COLO829 (cell line): Measurements from ENCODE around the gene RAPGEF4.
A peak's percentile ranks its signal among the peaks of the same experiment; 100 is the strongest.

ENCODE experiments used
- DNase-seq: peaks from one replicate; pipeline ENCODE4 v3.0.0; 2012; ENCODE audit warnings: low spot score

The RAPGEF4 gene

DNA sequence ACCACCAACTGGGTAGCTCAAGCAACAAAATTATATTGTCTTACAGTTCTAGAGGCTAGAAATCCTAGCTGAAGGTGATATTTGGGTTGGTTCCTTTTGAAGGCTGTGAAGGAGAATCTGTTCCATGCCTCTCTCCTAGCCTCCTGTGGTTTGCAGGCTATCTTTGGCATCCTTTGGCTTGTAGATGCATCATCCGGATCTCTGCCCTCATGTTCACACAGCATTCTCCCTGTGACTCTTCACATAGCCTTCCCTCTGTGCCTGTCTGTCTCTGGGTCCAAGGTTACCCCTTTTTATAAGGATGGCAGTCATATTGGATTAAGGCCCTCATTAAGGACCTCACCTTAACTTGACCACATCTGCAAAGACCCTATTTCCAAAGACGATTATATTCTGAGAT, 261.4 kb downstream of the RAPGEF4 start:
- DNase-seq = no peak

DNA sequence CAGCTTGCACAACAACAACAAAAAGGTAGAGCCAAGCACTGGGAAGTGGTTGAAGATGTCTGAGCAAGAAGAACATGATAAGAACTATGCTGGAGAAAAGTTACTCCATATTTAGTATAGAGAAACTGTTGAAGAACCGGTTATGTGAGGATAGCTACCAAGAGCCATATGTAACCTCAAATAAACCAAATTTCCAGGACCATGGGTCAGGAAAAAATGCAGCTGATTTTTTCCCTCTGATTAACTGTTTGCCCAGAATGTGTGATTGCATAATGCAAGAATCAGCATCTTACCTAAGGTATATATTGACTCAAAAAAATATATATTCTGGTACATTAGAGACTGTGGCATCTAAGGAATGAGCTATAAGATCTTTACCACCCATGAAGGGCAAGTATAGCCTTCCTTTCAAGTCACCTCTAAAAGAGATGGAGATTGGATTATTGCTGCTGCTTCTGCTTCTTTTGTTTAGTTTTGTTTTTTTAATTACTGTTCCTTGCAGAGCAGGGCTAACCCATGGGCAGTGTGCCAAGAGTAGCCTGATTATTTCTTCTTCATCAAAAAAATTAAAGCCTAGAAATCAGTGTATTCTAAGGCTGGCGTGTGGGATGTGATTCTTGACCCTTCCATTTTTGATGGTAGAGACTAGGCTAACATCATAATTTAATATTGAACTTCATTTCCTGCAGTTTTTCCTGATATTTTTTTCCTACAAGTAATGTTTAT, 263.1 kb downstream of the RAPGEF4 start:
- no peak for DNase-seq

DNA sequence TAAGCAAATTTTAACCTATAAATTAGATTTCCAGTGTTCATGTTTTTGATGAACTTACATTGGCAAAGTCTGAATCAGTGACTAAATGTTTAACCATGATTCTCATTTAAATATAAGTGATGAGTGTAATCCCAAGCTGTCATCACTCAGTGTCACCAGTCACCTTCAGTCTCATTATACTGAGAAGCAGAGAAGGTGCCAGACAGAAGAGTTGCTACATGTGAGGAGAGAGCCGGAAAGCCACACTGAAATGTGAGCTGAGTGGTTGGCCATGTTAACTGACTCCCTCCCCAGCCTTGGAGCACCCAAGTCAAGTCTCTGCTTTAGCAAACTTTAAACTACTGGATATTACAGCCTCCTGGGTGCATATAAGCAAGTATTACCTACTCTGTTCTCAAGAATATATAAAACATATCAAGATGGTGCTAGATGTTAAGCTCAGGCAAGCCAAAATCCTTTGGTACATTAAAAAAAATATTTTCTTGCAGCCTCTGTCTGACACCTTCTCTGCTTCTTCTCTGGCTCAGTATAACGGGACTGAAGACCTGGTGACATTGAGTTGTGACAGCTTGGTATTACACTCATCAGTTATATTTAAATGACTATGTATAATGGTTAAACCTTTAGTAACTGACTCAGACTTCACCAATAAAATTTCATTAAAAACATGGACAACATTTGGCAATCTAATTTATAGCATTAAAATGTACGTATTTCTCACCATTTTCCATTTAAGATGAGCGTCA, 264.2 kb downstream of the RAPGEF4 start:
- no peak for DNase-seq

DNA sequence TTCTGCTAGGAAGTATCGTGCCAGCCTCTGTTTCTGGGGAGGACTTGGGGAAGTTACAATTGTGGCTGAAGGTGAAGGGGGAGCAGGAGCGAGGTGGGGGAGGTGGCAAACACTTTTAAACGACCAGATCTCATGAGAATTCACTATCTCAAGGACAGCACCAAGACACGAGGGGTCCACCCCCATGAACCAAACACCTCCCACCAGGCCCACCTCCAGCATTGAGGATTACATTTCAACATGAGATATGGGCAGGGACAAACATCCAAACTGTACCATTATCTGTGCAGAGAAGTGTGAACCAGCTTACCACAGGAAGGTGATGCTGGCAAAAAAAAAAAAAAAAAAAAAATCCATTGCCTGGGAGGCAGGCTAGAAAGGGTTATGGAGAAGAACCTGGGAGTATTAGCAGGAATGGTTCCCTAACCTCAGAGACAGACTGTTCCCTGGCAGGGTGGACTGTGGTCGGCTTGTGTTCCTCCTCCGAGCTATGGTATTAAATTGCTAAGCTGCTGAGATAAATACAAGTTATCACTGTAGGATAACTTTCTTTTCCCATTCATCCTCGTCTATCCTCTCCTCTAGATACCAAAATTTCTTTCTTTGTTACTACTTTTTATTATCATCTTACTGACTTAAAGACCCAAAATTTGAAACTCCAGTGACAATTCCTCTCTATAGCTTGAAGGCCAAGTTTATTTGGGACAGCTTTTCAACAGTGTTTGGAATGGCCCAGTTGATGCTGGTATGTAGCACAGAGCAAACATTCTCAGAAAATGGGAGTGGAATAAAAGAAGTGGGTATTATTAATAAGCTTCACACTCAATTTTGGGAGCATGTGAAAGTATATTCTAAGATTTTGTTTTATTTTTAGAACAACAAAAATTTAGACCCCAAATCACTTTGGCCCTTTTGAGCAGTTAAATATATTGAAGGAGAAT, 266.3 kb downstream of the RAPGEF4 start:
- no peak for DNase-seq

DNA sequence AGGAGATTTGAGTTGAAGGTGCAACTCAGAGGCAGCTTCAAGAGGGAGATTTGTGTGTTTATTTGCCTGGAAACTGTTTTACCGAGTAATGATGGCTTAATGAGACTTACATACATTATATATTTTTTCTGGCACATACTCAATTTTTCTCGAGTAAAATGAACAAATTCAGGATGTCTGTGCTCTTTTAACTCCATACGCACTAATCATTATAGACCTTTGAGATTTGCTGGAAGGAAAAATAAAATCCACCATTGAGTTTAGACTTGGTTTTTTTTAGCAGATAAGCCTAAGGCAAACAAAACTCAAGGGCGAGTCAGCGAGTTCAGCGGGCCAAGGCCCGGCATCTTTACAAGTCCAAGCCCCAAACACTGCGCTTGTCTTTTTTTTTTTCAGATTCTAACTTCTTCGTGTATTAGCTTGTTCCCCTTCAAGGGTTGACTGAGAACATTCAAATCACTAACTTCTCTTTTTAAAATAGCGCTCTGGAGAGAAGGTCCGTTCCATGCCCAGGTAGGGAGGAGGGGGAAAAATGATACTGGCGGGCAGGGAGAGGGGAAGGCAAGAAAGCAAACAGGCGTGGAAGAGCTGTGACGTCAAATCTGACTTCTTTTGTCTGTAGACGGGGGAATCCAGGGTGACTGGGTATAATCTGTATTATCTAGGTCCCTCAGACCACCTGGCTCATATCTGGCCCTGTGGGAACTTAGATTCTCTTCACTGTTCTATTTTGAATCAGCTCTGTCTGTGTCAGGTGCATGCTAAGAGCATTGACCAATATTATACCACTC, 267.3 kb downstream of the RAPGEF4 start:
- DNase-seq = no peak

DNA sequence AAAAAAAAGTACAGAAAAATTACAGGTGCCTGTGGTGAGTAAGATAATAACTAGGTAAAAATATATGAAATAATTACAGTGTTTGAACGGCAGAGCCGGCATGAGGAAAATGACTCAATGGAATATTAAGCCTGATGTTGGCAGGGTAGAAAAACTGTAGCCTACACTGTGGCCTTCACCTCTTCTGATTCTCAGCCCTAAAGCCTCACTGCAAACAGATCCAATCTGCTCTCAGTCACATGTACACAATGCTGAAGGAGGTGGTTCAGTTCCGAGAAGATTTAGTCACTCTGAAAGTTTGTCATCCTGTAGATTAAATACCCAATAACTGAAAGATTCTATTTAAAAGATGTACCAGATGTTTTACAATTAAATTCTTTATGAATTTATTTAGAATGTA, 273.1 kb downstream of the RAPGEF4 start:
- no peak for DNase-seq

DNA sequence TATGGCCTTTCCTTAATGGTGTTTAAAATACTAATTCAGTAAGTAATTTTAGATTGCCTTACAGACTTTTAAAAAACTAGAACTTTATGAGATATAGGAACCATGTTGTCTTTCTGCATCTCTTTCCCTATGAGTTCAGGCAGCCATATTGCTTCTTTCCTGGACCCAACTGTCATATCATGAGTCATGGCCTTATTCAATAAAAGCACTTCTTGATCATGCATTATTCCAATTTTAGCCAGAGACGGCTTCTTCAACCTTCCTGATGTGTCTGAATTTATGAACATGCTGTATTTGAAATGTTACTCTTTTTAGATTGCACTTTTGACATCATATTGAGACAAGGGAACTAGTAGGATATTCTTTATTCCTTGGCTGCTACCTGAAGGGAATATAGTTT, 274.6 kb downstream of the RAPGEF4 start:
- no peak for DNase-seq

DNA sequence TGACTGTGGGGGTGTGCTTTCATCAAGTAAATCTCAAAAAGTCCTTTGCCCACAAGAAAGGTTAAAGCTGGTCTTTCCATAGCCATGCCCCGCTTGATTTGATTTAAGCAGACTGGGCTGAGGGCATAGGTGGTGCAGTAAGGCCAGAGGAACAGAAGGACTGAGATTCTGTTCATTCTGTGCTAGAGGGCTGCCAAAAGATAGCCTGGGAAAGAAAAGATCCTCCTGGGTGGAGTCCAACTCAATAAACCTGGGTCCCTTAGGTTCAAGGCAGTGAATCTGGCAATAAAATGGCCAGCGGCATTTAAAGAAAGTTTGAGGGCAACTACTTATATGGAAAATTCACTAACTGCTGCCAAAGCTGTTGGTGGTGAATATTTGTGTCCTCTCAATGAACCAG, 280.8 kb downstream of the RAPGEF4 start:
- DNase-seq = no peak

DNA sequence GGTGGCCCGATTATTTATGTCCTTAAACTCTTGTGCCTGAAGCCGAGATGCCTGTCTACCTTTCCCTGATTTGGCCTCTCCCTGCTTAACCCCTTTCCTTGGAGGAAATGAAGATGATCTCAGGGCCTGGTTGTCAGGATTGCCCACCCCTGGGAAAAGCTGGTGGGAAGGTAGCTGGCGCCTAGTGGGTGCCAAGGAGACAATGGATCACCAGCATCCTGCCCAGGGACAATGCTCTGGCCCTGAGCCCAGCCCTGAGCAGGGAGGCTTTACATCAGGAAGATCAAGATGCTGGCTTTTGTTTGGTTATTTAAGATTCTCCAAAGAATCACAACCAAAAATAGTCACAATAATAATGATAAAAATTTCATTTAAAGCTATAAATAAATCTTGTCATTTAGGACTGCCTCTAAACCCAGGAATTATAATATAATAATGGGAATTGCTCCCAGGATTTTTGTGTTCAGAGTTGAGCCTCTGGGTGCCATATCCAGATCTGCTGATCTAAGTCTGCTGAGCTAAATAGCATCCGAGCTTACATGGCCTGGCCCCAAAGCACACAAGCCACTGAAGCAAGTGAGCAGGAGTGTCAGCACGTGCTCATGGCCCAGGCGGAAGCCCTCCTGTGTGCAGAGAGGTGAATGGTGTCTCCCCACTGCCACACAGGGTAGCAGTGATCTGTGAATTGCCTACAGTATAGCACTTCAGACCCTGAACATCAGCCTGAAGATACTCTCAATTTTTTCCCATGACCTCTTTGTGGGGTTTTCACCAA, 282.2 kb downstream of the RAPGEF4 start:
- no peak for DNase-seq

DNA sequence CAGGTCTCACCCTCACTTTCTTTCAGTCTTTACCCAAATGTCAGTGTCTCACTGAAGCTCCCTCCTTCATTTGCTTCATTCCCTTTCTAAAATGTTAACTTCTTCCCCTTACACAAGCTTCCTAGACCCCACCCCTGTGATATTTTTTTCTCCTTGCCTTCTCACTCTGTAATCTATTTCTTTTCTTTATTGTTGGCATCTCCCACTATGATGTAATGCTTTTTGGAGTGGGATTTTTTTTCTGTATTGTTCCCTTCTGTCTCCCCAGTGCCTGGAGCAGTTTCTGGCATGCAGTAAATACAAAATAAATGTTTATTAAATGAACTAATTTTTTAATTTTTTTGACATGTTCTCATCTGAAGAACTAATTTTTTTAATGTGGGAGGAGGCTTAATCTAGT, 284.1 kb downstream of the RAPGEF4 start:
- DNase-seq = no peak

DNA sequence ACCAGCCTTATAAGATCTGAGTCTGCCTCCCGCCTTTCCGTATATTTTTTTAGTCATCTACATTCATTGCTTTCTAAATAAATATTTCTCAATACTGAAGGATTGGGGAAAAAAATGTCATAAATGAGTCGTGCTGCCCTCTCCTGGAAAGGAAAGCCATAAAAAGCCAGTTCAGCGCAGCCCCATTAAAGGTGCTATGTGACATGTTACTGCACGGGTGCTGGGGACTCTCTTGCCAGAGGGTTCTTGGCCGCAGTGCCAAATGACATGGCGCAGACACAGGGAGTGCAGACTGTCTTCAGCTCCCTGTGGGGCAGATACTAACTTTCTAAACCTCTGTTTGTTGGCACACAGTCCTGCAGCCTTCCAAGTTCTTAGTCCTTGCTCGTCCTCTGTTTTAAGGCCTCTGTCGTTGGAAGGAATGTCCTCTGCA, 286.3 kb downstream of the RAPGEF4 start:
- DNase-seq = peak; percentile 19

DNA sequence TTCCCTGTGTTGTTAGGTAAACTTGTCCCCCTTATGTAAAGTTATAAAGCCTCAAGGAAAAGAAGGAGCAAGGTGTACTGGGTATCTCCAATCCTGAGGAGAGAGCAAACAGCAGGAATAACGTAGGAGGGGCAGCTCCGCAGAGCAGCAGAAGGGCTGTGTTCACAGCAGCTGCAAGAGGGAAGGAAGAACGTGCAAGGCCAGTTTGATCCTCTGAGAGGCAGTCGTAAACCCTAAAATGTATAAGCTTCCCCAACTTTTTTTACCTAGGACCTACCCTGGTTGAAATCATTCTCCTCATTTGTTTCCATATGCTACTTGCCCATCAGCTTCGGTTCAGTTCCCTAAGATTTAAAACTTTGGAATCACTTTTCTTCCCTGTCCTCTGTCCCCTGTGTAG, 288.1 kb downstream of the RAPGEF4 start:
- no peak for DNase-seq

DNA sequence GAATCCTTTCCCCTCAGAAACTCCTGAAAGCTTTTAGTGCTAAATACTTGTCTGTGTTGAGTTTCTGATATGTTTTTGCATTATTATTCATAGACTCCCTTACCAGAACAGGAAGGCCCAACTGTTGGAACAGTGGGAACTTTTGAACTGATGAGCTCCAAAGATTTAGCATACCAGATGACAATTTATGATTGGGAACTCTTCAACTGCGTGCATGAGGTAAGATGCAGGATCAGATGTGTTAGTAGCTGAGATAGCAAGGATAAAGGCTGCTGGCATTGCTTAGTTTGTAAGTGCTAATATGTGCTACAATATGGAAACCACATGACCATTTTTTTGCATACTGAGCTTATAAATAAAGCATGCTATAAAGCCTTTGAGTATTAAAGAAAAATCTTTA, 290.8 kb downstream of the RAPGEF4 start:
- no peak for DNase-seq

DNA sequence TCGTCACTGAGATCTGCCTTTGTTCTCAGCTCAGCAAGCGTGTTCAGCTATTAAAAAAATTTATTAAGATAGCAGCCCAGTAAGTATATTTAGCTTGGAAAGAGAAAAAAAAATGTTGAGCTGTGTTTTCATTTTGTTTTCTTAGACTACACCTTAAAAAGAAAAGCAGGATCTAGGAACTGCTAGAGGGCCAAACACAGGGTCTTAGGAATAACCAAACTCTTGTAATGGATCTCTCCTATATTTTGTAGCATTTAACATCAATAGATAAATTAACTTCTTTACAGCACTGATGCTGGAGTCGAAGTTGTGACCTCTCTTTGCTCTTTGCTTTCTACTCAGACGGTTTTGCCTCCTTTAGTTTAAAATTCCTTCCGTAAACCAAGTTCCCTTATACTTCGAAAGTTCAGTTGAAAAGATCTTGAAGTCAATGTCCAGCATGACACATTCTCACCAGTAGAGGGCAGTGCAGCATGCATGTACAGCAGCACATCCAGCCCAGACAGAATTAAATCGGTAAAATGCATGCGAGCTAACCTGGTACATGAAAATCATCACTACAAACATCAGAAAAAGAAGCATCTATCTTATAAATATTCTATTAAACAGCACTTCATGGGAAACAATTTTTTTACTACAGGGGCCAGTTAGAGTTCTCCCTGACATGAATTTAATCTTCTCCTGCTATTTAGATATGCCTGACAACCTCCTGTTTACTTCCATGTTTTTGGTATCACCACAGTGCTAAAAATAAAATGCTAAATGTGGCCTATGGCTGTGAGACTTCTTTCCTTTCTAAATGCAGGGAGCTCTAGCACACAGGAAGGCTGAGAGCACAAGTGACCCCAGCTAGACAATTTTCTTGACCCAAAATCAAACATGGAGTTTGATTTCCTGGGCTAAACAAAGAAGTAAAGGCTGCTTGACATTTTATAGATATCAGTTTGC, 291.8 kb downstream of the RAPGEF4 start:
- peak; percentile 73 for DNase-seq

DNA sequence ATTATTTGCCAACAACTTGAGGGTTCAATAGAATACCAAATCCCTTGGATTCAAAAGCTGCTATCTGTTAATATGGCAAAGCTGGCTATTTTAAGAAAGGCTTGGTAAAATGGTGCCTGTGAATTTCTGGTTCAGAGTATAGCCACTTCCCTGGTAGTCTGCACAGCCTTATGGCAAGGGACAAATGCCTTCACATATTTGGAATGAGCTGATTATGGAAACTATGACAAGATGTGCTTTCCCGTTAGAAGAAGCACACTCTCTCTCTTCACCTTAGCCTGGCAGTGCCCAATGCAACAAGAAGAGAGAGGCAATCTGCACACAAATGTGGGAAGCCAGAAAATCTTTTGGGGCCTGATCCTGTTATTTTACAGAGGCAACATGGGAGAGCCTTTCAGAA, 292.5 kb downstream of the RAPGEF4 start:
- DNase-seq = no peak

DNA sequence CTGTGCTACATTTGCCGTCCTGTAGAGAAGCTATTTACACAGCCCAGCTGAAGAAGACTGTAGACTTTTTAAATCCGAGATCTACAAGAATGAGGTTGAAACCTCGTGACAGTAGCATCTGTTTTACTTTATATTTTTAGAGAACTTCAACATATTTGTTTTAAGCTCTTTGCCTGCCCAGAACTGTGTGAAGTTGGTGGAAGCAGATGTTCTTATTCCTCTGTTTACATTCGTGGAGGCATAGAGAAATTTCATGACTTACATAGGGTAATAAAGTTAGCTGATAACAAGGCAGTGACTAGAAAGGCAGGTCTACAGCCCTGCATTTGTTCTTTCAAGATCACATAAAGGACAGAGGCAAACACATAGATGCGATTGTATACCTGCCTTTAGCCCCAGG, 293.0 kb downstream of the RAPGEF4 start:
- DNase-seq = no peak

DNA sequence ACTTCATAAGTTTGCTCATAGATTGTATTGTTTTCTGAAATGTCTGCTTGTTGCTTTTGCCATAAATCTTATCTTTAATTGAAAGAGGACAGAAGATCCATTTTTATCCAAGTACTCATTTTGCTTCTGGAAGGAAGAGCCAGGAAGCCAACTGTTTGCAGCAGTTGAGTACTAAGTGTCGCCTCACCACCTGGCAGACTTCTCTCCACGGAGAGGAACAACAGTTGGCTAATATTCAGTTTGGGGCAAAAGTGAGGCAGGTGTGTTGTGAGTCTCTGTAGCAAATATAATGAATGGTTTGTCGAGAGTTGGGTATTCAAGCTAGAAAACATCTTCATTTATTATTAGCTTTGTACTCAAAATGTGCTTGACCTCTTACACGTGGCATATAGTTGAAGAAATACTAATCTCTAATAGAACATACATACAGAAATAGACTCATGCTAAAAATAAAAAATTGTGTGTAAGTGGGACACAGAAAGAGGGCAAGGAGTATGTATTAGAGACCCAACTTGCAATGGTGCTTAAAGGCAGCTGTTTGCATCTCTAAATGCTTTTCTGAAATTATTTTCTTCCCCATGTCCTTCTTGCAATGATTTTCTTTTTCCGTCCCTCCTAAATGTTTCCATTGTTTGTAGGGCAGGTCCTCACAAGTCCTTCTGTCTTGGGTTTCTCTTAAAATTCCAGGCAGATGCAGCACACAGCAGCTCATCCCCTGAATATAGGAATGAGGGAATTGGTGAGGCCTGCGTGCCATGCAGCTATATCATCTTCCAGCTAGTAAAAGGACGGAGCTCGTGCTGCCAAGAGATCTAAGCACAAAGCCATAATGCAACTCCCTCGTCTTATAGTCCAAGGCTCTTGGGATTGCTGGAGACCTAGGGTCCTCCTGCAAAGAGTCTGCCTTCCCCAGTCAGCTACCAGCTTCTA, 295.2 kb downstream of the RAPGEF4 start:
- DNase-seq = no peak

DNA sequence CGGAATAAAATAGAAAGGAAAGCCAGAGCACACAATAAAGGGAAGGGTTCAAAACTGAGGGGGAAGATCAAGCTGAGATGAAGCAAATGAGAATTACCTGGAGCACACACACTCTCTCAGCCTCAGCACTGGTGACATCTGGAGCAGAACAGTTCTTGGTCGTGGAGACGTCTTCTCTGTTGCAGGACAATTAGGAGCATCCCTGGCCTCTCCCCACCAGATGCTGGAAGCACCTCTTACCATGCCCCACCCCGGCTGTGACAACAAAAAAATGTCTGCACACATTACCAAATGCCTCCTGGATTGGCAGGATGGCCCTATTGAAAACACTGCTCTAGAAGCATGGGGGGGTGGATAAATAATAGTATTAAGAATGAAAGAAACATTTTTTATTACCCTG, 296.4 kb downstream of the RAPGEF4 start:
- DNase-seq = no peak

DNA sequence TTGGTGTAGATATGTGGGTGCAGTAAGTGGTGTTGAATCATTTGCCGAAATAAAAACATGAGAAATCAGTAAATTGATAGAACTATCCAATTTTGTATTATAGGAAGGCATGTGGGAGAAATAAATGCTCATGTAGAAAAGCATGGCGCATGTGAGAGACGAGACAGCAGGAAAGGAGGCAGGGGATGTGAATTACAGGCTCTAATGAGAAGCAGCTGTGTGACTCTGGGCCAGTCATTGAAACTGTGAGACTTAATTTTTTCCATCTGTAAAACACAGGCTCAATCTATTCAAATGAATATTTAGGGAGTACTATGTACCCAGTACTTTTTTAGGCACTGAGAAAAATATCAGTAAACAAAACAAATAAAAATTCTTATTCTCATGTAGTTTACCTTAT, 297.4 kb downstream of the RAPGEF4 start:
- DNase-seq = no peak
